ENCODE measurements around the gene FBXL14. TPM values are rescaled to one million over a fixed set of nuclear protein-coding genes. Genes with fewer than 3 reads are reported as not detected.

FBXL14 gene, protein sequence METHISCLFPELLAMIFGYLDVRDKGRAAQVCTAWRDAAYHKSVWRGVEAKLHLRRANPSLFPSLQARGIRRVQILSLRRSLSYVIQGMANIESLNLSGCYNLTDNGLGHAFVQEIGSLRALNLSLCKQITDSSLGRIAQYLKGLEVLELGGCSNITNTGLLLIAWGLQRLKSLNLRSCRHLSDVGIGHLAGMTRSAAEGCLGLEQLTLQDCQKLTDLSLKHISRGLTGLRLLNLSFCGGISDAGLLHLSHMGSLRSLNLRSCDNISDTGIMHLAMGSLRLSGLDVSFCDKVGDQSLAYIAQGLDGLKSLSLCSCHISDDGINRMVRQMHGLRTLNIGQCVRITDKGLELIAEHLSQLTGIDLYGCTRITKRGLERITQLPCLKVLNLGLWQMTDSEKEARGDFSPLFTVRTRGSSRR
- polyA plus RNA-seq: 1 to 10 TPM; 4.7 to 8.0 (median 7.8) TPM

DNA sequence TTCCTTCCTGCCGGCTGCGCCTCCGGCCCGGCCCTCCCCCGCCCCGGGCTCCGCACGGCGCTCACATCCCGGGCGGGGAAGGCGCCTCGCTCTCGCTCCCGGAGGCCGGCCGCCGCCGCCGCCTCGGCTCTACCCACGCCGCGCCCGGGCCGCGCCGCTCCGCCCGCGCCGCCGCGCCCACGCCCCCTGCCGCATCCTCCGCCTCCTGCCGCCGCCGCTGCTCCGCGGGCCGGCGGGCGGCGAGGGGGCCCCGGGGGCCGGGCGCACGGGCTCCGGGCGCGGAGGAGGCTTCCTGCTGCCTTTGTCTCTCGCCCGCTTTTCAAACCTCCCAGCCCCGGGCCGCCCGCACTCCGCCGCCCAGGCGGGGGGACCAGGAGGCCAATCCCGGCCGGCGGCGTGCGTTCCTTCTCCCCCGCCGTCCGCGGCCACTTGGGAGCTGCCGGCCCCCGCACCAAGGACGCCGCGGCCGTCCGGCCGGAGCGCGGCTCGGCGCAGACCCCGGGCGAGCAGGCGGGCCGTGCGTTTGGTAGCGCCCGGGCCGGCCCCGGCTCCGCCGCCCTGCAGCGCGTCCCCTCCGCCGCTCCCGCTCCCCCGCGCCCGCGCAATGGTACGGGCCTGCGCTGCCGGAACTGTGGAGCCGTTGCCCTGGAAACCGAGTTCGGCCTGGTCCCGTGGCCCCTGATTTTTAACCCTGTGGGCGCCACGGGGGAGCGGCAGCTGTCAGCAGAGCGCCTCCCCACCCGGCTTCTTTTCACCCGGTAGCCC lies at the start of gene FBXL14:
Gene FBXL14 (minus strand): TSS at position 321 of the 765 bp plus-strand sequence. CDS start 515 bp downstream, outside the sequence.
- H3K27ac ChIP-seq (ENCODE audit: low read depth, low read length): peak within 1 kb of the TSS; percentile 70
- WGBS, 3 donors: 0% methylated on average over 45 to 114 of the region's 115 CpGs

DNA sequence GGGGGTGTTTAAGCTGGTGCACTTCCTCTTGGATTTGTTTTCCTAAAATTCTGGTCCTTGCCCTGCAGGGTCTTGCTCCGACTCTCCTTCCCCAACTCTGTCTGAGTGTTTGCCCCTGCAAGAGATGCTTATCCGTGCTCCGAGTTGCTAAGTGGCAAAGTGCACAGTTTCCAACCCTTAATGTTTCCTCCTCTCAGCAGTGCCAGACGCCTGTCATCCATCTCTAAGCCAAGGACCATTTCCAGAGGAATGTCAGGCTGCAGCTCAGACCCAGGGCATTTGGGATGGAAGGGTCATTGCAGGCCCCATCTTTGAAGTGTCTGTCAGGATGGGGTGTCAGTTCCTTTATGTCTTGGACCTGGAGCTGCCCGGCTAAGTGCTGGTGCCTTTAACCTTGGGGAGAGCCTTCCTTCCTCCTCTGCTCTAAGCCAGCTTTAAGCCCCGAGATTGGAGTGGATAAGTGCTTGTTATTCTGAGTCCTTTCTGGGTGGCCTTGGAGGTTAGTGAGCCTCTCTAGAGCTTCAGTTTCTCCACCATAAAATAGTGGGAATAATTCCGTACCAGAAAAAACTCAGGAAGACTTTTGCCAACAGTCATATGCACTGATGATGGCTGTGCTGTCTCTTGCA lies 49.6 kb upstream of the FBXL14 start:
- no peak overlapping the region for H3K27ac ChIP-seq (ENCODE audit: low read depth, low read length)

DNA sequence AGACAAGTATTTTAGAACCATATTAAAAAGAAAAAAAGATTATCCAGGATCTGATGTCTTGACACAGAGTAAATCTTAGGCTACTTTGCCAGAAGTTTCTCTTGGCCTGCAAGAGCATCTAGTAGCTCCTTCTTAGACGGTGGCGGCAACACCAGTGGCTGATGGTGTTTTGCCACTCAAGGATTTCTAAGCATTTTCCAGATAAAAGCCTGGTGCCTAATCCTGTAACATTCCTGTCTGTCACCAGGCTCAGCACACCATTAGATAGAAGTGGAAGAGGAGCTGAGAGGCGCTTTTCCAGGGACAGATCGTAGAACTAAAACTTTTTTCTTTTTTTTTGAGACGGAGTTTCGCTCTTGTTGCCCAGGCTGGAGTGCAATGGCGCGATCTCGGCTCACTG lies 48.7 kb upstream of the FBXL14 start:
- 90 to 95% (median 93%) methylated on average over 9 of the region's 9 CpGs for WGBS, 3 donors
- no peak overlapping the region for H3K27ac ChIP-seq (ENCODE audit: low read depth, low read length)

More for the DNA sequence above, 49.6 kb upstream of the FBXL14 start:
- WGBS, 3 donors: 57 to 68% (median 63%) methylated on average over 7 of the region's 7 CpGs

DNA sequence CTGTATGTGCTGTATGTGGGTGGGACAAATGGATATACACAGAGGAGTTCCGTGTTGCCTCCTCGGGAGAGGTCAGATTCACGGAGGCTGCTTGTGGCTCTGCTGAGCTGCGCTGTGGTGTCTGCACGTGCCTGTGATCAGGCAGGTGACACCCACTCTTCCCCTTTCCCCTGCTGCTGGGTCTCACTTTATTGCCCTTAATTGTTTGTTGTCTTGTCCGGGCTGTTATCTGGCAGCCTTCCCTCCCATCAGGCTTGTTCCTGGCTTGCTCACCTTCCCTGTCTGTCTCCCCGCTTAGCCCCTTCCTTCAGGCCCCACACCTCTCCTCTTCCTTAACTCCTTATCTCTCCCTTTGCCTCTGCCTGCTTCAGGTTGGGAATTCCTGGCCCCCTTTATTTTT lies 48.1 kb upstream of the FBXL14 start:
- no peak overlapping the region for H3K27ac ChIP-seq (ENCODE audit: low read depth, low read length)
- 78 to 83% (median 81%) methylated on average over 7 of the region's 7 CpGs for WGBS, 3 donors

DNA sequence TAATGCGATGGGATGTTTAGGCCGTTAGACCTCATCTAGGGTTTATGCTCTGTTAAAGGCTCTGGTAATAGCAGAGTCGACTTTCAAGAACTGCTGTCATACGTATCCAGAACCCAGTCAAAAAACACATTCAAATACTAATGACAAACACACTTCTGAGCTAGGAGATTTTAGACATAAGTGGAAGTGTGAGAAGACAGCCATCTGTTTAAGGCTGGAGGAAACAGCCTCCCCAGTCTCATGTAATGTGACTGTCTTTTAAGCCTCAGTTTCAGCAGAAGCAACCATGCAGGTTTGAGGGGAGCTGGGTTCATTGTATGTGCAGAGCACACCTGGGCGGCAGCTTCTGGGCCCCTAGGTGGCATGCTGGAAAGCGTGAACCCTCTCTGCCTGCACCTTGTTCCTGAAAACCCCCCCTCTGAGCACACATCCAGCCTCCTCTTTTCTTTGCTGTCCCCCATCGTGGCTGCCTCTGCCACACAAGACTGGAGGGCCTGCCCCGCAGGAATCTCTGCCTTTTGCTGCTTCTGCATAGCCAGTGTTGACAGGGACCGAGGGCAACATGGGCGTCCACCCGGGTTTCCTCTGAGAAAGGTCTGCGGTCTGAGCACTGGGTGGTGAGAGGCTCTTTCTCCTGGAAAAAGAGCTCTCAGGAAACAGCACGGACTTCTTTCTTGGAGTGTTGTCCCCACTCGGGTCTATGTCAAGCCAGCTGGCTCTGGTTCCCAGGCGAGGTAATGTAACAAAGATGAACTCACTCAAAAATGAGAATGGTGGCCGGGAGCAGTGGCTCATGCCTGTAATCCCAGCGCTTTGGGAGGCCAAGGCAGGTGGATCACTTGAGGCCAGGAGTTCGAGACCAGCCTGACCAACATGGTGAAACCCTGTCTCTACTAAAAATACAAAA lies 46.2 kb upstream of the FBXL14 start:
- WGBS, 3 donors: 73 to 84% (median 76%) methylated on average over 18 of the region's 18 CpGs

DNA sequence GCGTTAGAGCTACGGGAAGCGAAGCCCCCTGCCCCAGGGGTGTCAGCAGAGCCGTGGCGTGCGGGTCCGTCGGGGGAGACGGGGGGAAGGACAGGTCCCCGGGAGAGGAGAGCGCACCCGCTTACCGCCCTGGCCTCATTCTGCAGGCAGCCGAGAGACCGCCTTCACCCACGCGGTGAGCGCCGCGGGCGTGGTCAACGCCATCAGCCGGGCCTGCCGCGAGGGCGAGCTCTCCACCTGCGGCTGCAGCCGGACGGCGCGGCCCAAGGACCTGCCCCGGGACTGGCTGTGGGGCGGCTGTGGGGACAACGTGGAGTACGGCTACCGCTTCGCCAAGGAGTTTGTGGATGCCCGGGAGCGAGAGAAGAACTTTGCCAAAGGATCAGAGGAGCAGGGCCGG lies 45.2 kb upstream of the FBXL14 start:
- H3K27ac ChIP-seq (ENCODE audit: low read depth, low read length): no peak overlapping the region
- WGBS, 3 donors: 80 to 91% (median 86%) methylated on average over 40 of the region's 40 CpGs

More for the DNA sequence above, 46.2 kb upstream of the FBXL14 start:
- H3K27ac ChIP-seq (ENCODE audit: low read depth, low read length): no peak overlapping the region

DNA sequence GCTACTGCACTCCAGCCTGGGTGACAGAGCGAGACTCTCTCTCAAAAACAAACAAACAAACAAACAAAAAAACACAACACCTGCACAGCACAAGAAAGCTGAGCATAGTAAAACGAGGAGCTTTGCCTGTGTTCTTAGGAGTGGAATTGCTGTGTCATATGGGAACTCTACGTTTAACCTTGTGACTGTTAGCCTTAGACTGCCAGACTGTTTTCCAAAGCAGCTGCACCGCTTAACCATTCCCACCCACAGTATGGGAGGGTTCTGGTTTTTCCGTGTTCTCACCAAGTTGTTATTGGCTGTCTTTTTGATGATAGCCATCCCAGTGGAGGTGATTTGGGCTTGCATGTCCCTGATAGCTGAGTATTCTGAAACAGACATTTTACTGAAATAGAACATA lies 43.8 kb upstream of the FBXL14 start:
- 53 to 69% (median 66%) methylated on average over 5 of the region's 5 CpGs for WGBS, 3 donors
- H3K27ac ChIP-seq (ENCODE audit: low read depth, low read length): no peak overlapping the region

DNA sequence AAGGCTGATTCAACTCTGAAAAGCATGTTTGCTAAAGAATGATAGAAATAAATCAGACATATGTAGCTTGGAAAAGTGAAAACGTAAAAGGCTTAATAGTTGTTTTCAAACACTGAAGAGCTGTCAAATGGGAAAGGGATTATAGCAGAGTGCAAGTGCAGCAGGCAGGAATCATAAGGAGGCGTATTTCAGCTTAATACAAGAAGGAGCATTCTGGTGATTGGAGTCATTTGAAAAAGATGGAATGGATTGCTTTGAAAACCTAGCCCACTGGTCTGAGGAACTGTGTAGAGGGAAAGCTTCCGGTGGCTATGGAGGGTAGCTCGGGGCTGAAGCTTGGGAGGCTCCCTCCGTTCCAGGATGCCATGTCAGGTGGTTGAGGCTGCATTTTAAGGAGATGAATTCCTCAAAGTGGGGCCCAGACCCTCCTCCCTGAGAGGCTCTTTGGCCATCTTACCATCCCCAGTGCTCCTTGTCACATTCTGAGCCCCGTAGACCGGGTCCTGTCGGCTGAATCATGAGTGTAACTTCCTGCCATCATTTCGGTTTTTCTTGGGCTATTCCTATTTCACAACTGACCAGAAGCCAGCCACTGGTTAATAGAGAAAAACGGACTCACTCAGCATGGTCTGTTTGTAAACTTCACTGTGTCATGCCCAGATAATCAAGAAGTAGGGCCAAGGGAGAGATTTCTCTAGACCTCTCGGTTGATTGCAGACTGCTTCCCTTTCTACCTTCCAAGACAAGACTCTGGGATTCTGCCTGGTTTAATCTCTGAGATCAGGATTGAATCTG lies 41.1 kb upstream of the FBXL14 start:
- H3K27ac ChIP-seq (ENCODE audit: low read depth, low read length): no peak overlapping the region
- 54 to 88% (median 61%) methylated on average over 11 of the region's 11 CpGs for WGBS, 3 donors

DNA sequence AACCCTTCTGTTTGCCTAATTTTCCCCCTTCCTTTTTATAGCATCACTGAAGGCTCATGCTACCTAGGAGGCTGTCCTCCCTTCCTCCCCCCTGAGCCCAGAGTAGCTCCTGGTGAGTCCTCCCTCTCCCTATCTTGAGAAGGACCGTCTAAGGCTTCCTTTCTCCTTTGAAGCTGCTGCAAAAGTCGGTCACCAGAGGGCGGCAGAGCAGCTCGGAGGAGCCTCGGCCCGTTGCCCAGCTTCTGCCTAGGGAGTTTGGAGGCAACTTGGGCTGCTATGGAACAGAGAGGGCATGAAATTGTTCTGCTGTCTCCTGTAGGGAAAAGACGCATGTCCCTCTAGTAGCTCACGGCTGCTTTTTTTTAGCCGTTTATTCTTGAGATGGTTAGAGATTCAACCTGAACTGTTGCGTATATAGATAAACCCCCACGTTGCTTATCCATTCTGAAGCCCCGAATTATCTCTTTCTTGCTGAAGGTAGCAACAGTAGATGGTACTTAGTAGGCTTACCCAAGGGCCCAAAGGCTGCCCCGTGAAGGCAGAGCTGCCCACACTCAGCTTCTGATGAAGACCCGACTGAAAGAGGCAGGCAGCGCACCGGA lies 40.3 kb upstream of the FBXL14 start:
- 37 to 40% (median 39%) methylated on average over 16 of the region's 16 CpGs for WGBS, 3 donors
- H3K27ac ChIP-seq (ENCODE audit: low read depth, low read length): no peak overlapping the region

DNA sequence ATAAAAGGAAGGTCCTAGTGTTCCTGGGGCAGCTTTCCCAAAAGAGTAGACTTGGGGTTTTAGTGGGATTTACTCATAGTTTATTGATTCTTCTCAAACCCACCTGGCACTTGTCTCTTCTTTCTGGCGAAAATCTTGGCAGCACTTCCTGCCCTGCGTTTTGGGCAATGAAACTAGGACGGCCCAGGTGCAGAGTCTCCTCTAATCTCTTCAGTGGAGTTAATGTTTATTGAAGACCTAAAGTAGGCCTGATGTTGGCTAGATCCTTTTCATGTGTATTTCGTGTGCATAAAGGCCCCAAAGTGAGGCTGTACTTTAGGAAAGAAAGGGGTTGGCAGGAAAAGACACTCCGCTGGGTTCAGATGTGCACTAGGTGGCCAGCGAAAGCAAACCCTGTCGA lies 39.8 kb upstream of the FBXL14 start:
- 50 to 65% (median 63%) methylated on average over 7 of the region's 7 CpGs for WGBS, 3 donors
- H3K27ac ChIP-seq (ENCODE audit: low read depth, low read length): no peak overlapping the region

DNA sequence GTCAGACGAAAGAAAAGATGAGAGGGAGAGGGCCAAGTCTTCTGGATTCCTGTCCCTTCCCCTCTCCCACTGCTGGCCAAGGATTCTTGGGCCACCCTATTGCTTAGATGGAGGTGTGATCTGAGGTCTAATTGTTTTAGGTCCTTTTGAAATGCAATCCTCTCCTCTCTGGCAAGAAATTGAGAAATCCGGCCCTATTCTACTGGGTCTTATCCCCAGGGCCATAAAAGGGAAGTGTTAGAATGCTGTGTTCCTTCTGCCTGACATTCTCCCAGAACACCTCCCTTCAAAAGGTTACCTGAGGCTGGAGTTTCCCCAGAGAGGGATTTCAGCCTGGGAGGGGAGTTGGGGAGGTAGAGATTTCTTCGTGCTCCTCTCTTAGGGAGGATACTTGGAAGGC lies 39.1 kb upstream of the FBXL14 start:
- H3K27ac ChIP-seq (ENCODE audit: low read depth, low read length): no peak overlapping the region

DNA sequence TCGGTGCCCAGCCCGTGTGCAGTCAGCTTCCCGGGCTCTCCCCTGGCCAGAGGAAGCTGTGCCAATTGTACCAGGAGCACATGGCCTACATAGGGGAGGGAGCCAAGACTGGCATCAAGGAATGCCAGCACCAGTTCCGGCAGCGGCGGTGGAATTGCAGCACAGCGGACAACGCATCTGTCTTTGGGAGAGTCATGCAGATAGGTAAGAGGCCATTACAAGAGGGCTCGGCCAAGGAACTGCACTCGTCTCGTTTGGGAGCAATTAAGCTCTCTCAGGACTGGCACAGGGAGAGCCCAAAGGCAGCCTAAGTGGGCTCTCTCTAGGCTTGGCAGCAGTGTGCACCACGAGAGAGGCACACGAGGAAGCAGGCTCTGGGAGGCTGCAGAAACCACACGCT lies 38.3 kb upstream of the FBXL14 start:
- 80 to 94% (median 84%) methylated on average over 14 of the region's 14 CpGs for WGBS, 3 donors
- no peak overlapping the region for H3K27ac ChIP-seq (ENCODE audit: low read depth, low read length)

More for the DNA sequence above, 39.1 kb upstream of the FBXL14 start:
- 49 to 74% (median 62%) methylated on average over 3 of the region's 3 CpGs for WGBS, 3 donors

DNA sequence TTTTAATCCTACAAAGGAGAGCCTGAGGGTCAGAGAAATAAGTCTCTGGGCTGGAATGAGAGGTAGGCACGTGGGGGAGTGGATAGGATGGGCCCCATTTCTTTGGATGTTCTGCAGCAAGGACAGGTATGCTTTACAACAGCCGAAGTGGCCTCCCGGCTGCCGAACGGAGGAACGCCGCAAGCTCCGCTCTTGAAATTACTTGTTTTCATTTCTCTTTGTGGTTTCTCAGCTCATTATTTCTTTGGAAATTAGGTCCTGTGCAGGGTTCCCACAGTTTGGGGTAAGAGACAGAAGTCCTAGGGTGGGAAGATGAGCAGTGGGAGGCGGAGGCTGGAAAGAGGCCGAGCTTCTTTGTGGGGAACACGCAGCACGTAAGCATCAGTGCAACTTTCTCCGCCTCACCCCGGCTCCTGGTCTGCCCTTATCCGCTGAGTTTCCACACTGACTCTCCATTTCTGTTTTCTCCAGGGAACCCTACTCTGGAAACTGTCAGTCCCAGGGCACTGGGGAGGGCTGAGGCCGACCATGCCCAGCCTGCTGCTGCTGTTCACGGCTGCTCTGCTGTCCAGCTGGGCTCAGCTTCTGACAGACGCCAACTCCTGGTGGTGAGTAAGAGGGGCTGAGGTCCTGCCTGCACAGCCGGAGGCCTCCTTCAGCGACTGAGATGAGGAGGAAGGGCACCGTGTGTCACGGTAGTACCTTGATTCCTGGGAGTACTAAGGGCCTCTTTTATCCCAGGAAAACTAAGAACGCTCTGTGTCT lies 36.6 kb upstream of the FBXL14 start:
- H3K27ac ChIP-seq (ENCODE audit: low read depth, low read length): no peak overlapping the region
- 53 to 79% (median 56%) methylated on average over 23 of the region's 23 CpGs for WGBS, 3 donors

DNA sequence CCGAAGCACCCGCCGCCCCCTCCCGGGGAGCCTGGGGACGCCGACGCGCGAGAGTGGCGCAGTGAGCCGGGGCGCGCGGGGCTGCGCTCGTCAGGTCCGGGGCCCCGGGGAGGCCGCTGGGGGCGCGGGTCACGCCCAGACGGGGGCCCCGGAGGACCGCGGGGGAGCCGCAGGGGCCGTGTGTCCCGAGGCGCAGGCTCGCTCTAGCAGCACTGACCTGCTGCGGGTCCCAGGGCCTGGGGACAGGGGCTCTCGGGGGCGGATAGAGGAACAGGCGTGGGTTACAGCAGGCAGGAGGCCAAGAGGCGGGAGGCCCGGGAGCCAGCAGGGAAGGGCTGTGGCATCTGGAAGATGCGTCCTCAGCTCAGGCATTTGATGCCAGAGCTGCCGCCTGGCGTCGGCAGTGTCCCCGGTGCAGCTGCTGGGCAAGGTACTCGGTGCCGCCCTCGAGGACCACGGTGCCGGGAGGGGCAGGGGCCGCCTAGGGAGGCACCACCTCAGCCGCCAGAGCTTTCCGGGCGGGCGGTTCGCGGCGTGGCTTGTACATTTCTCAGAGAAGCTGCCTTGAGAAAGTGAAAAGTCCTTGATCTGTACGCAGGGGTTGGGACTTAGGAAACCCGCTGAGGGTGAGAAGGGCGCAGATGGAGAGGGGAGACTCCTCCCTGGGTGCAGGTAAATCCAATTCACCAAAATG lies 35.9 kb upstream of the FBXL14 start:
- H3K27ac ChIP-seq (ENCODE audit: low read depth, low read length): no peak overlapping the region
- whole genome bisulfite sequencing, 3 donors: 1 to 2% (median 2%) methylated on average over 54 to 58 of the region's 58 CpGs

DNA sequence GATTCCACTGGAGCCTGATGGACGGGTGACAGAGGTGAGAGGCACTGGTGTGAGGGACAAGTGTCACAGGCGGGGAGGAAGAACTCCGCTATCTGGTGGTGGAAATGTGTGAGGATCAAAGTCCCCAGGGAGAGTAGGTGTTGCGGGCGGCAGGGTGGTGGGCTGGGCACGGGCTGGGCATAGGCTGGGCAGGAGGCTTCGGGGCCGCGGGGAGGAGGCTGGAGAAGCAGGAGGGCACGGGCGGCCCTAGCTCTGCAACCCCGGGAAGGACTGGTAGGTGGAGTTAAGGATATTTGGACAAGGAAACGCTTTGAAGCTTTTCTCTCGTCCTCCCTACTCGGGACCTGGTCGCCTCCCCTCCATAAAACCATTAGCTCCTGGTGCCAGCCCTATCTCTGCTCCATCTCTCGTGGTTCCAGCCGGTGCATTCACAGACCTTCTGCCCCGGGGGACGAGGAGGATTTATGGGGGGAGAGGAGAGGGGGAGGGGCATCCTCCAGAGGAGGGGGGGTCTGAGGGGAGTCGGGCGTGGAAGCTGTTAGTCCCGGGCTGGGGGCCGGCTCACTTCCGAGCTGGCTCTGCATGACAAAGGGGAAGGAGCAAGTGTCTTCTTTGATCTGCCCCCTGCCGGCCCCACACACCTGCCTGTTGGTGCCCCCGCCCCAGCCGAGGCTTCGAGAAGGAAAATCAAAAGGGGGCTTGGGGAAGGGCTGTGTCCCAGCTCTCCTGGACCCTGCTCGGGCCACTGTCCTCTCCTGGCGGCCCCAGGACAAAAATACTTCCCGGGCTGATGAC lies 35.2 kb upstream of the FBXL14 start:
- no peak overlapping the region for H3K27ac ChIP-seq (ENCODE audit: low read depth, low read length)

More for the DNA sequence above, 35.2 kb upstream of the FBXL14 start:
- WGBS, 3 donors: 7 to 10% (median 8%) methylated on average over 28 to 32 of the region's 32 CpGs
